ENCODE data around the gene FCAR. TPM values are rescaled to one million over a fixed set of nuclear protein-coding genes. Genes with fewer than 3 reads are reported as not detected.

Gene FCAR
- total RNA-seq, 4 donors from 2014 or later: 0.29 to 6.3 (median 1.4) TPM; not detected in 1

Small RNAs within 50 kb of the gene (small RNA-seq; reads per million reads assigned to genes)
- gene RNU6-222P: 0 to 0.19 (median 0.08) reads per million in 3 donors

Other genes starting within 250 kb of the FCAR start
- 1 to 10 TPM; 1.4 to 5.0 (median 2.7) TPM for gene LILRB1, start 243.8 kb upstream of the FCAR start, total RNA-seq
- gene LILRB4, start 211.2 kb upstream of the FCAR start, total RNA-seq: 10 to 100 TPM in 1 of 4 donors, 1 to 10 TPM in 3; 4.9 to 16.2 (median 6.5) TPM
- gene KIR3DL3, start 149.8 kb upstream of the FCAR start, total RNA-seq: not detected
- gene KIR2DL3, start 135.7 kb upstream of the FCAR start, total RNA-seq: not detected
- not detected for gene KIR2DL1, start 104.4 kb upstream of the FCAR start, total RNA-seq
- not detected for gene KIR2DL4, start 70.6 kb upstream of the FCAR start, total RNA-seq
- gene KIR3DL1, start 57.8 kb upstream of the FCAR start, total RNA-seq: not detected
- not detected for gene KIR2DS4, start 41.6 kb upstream of the FCAR start, total RNA-seq
- not detected for gene KIR3DL2, start 23.8 kb upstream of the FCAR start, total RNA-seq
- under 1 TPM in 1 of 4 donors, not detected in 3; 0.33 TPM for gene NCR1, start 31.9 kb downstream of the FCAR start, total RNA-seq
- not detected for gene NLRP7, start 73.3 kb downstream of the FCAR start, total RNA-seq
- under 1 TPM in 2 of 4 donors, not detected in 2; 0.42 to 0.50 TPM for gene NLRP2, start 92.1 kb downstream of the FCAR start, total RNA-seq
- under 1 TPM in 2 of 4 donors, not detected in 2; 0.13 to 0.29 TPM for gene GP6, start 164.0 kb downstream of the FCAR start, total RNA-seq
- gene RDH13, start 188.9 kb downstream of the FCAR start, total RNA-seq: 10 to 100 TPM; 11.1 to 16.4 (median 12.3) TPM
- gene EPS8L1, start 201.6 kb downstream of the FCAR start, total RNA-seq: 1 to 10 TPM; 1.0 to 8.7 (median 1.2) TPM
- gene PPP1R12C, start 243.4 kb downstream of the FCAR start, total RNA-seq: 100 to 1,000 TPM; 257 to 451 (median 351) TPM